ENCODE results near the gene RBM25.

GRCh38 chr14:73025544-73025943 lies 32.8 kb upstream of the RBM25 start:
- no peak for TF ChIP-seq EP300 (IDR thresholded peaks at IDR 0.05)
- TF ChIP-seq CTCF (IDR thresholded peaks at IDR 0.05) = no peak

Data from upper lobe of left lung (tissue), 4 donors.